SK-N-MC (cell line): ENCODE measurements around the gene PEX19.

Experiments used
- EZH2 ChIP-seq: fragments of 200-600 bp; sonication (generic); IDR thresholded peaks from one replicate; pipeline ENCODE4 v1.6.1; 2017; ENCODE audit warnings: antibody characterized with exemption
- POLR2AphosphoS5 ChIP-seq: IDR thresholded peaks from 2 replicates; pipeline ENCODE4 v1.6.1; 2012; ENCODE audit warnings: mild to moderate bottlenecking, low read depth, low read length, borderline replicate concordance

- TF ChIP-seq POLR2AphosphoS5: no peak
- no peak for TF ChIP-seq EZH2
Observed at GRCh38 chr1:160228431-160228830, 56.5 kb downstream of the PEX19 start.
